SU-DHL-6 (cell line): ENCODE measurements around the gene CHI3L2.

Experiments used
- H2AFZ ChIP-seq: fragments of 200-600 bp; sonication (generic); 2 replicates; pipeline ENCODE4 v1.6.1; 2014; ENCODE audit warnings: low read depth, mild to moderate bottlenecking, moderate library complexity, mixed read lengths, antibody characterized with exemption, low read length; ENCODE audit not compliant: severe bottlenecking
- H3F3A ChIP-seq: fragments of 200-600 bp; shearing (Covaris generic); 2 replicates; pipeline ENCODE4 v1.6.0; 2016; ENCODE audit warnings: antibody characterized with exemption, mild to moderate bottlenecking; ENCODE audit not compliant: insufficient read depth
- H3K27ac ChIP-seq: fragments of 200-600 bp; sonication (generic); 2 replicates; pipeline ENCODE4 v1.5.1; 2016; ENCODE audit warnings: low read depth, mild to moderate bottlenecking, low read length, moderate library complexity, mixed read lengths
- H3K27me3 ChIP-seq: fragments of 200-600 bp; sonication (generic), shearing (Covaris generic); 2 replicates; pipeline ENCODE4 v1.6.0; 2014; ENCODE audit warnings: mild to moderate bottlenecking, low read length
- H3K36me3 ChIP-seq: fragments of 200-600 bp; sonication (generic); 2 replicates; pipeline ENCODE4 v1.6.1; 2014; ENCODE audit warnings: mild to moderate bottlenecking, low read length, mixed read lengths
- H3K4me2 ChIP-seq: fragments of 300-600, 200-600 bp; shearing (Covaris generic), sonication (generic); 2 replicates; pipeline ENCODE4 v1.6.0; 2014; ENCODE audit warnings: low read length, low read depth, mild to moderate bottlenecking; ENCODE audit not compliant: poor library complexity, severe bottlenecking
- H3K4me3 ChIP-seq: fragments of 200-600 bp; sonication (generic); 2 replicates; pipeline ENCODE4 v1.5.1; 2014; ENCODE audit warnings: antibody characterized with exemption, low read length, mild to moderate bottlenecking, mixed read lengths; ENCODE audit not compliant: insufficient read depth, poor library complexity, severe bottlenecking
- H3K79me2 ChIP-seq: fragments of 200-600 bp; sonication (generic); 2 replicates; pipeline ENCODE4 v1.6.1; 2014; ENCODE audit warnings: mild to moderate bottlenecking, low read length, moderate library complexity; ENCODE audit not compliant: insufficient read depth
- H3K9ac ChIP-seq: fragments of 200-600 bp; sonication (generic); 2 replicates; pipeline ENCODE4 v1.7.0; 2014; ENCODE audit warnings: mild to moderate bottlenecking, low read length
- H3K9me2 ChIP-seq: fragments of 200-600 bp; sonication (generic); replicated peaks from 2 replicates; pipeline ENCODE4 v1.6.1; 2014; ENCODE audit warnings: low read length; ENCODE audit not compliant: insufficient read depth
- H3K9me3 ChIP-seq: fragments of 200-600 bp; sonication (generic); 2 replicates; pipeline ENCODE4 v1.6.1; 2014; ENCODE audit warnings: low read length, mixed read lengths; ENCODE audit not compliant: insufficient read depth
- H4K20me1 ChIP-seq: fragments of 200-600 bp; sonication (generic); 2 replicates; pipeline ENCODE4 v1.6.1; 2014; ENCODE audit warnings: low read depth, mild to moderate bottlenecking, antibody characterized with exemption, low read length, moderate library complexity, mixed read lengths
- EZH2phosphoT487 ChIP-seq: fragments of 200-600 bp; sonication (generic), shearing (Covaris generic); conservative IDR thresholded peaks from 2 replicates; pipeline ENCODE4 v1.6.1; 2018; ENCODE audit warnings: mild to moderate bottlenecking, antibody characterized with exemption, low read length, moderate library complexity, mixed read lengths
- TF ChIP-seq, protein P1 (sequence below): fragments of 200-600 bp; sonication (generic); IDR thresholded peaks from one replicate; pipeline ENCODE4 v1.5.1; 2017; ENCODE audit warnings: antibody characterized with exemption, mild to moderate bottlenecking, low read length, moderate library complexity; ENCODE audit not compliant: insufficient read depth, poor library complexity, severe bottlenecking

Gene CHI3L2

DNA sequence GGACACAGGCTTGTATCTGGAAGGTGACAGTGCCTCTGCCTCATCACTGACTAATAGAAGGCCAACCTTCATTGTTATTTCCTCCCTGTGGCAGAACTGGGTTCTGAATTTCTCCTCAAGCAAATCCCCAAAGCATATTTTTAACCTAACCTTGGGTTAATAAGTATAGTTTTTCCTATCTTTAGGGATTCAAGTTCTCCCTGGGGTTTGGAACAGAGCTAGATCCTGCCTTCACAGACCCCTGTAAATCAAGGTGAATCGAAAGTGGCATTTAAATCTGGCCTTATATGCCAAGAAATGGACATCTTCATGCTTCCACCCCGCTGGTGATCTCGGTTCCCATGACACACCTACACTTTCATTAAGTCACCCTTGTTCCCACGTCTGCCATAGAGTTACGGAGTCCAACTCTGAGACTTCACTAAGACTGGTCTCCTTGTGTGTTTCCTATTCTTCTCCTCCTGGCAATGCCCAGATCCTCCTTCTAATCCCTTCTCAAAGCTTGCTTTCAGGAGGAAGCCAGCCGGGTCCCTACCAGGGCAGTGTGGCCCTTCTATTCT, 4.3 kb upstream of the CHI3L2 start:
- peak overlapping the region; percentile 46 for H2AFZ ChIP-seq
- TF ChIP-seq, protein P1, sequence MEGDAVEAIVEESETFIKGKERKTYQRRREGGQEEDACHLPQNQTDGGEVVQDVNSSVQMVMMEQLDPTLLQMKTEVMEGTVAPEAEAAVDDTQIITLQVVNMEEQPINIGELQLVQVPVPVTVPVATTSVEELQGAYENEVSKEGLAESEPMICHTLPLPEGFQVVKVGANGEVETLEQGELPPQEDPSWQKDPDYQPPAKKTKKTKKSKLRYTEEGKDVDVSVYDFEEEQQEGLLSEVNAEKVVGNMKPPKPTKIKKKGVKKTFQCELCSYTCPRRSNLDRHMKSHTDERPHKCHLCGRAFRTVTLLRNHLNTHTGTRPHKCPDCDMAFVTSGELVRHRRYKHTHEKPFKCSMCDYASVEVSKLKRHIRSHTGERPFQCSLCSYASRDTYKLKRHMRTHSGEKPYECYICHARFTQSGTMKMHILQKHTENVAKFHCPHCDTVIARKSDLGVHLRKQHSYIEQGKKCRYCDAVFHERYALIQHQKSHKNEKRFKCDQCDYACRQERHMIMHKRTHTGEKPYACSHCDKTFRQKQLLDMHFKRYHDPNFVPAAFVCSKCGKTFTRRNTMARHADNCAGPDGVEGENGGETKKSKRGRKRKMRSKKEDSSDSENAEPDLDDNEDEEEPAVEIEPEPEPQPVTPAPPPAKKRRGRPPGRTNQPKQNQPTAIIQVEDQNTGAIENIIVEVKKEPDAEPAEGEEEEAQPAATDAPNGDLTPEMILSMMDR = no peak
- TF ChIP-seq EZH2phosphoT487 = no peak
- H3K9me3 ChIP-seq = no peaks in the 10 kb centered on the region
- H3K4me2 ChIP-seq = peak overlapping the region; percentile 94
- H3K27ac ChIP-seq = peak overlapping the region; percentile 100
- no peaks in the 10 kb centered on the region for H3K9me2 ChIP-seq
- peak overlapping the region; percentile 7 for H3K4me3 ChIP-seq
- no peaks in the 10 kb centered on the region for H4K20me1 ChIP-seq
- H3F3A ChIP-seq = peaks cover 78% of the 10 kb centered on the region
- no peaks in the 10 kb centered on the region for H3K79me2 ChIP-seq
- no peaks in the 10 kb centered on the region for H3K27me3 ChIP-seq
- H3K9ac ChIP-seq = peak overlapping the region; percentile 78
- no peaks in the 10 kb centered on the region for H3K36me3 ChIP-seq

DNA sequence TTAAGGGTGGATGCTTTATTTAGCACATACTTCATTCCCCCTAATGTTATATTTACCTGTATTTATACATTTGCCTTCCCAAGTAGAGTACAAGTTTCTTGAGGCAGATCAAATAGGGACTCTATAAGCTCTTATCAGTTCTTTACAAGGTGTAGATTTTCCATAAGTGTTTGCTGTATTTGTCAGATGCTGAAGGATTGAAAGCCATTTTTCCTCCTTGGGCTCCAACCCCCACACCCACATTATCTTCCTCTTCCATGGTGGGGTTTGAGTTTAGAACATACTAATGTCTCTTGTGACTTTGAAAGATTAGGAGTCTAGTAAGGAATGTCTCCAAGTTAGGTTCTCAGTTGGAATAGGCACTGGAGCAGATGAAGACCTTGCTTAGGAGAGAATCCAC, 2.4 kb upstream of the CHI3L2 start:
- Histone ChIP-seq H2AFZ (peak overlapping the region; percentile 0), H3K36me3 (peaks cover 3% of the 10 kb centered on the region; the same call in 1 of the 2 replicates), H3K4me2 (peak overlapping the region; percentile 94), H3K4me3 (peak overlapping the region; percentile 16), H3K9me3 (no peaks in the 10 kb centered on the region), H3K79me2 (peaks cover 5% of the 10 kb centered on the region), H3K27me3 (no peaks in the 10 kb centered on the region), H3K9ac (peak overlapping the region; percentile 78), H4K20me1 (no peaks in the 10 kb centered on the region), H3K9me2 (no peaks in the 10 kb centered on the region), H3F3A (peaks cover 73% of the 10 kb centered on the region), H3K27ac (peak overlapping the region; percentile 100)
- TF ChIP-seq, protein P1 = no peak
- no peak for TF ChIP-seq EZH2phosphoT487

DNA sequence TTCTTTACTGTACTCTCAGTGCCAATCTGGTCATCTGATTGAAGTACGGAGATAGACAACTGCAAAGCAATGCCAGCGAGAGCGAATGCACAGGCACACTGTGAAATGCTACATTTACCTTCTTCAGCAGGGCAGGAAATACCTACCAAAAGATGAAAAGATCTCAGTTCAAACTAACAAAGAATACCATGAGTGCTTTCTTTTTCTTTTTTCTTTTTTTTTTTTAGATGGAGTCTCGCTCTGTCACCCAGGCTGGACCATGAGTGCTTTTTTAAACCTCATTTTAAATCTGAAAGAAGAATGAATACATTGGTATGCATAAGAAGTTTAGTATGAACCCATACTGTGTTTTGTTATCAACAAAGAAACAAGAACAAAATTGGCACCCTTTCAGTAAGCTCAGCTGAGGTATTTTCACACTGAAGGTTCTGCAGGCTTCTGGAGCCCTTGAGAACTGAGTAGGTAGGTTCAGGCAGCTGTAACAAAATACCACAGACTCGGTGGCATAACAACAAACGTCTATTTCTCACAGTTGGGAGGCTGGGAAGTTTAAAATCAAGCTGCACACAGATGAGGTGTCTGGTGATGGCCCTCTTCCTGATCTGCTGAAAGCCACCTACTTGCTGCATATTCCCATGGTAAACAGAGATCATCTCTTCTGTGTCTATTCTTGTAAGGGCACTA, 1.7 kb upstream of the CHI3L2 start:
- H2AFZ ChIP-seq = peak overlapping the region; percentile 43
- H3K27ac ChIP-seq = peak overlapping the region; percentile 100

More for the DNA sequence above, 1.7 kb upstream of the CHI3L2 start:
- Histone ChIP-seq H3K36me3 (peaks cover 3% of the 10 kb centered on the region; the same call in 1 of the 2 replicates), H3K4me2 (peak overlapping the region; percentile 94), H3F3A (peaks cover 65% of the 10 kb centered on the region), H4K20me1 (no peaks in the 10 kb centered on the region), H3K79me2 (peaks cover 13% of the 10 kb centered on the region), H3K9me2 (no peaks in the 10 kb centered on the region), H3K9ac (peak overlapping the region; percentile 78), H3K9me3 (no peaks in the 10 kb centered on the region), H3K27me3 (no peaks in the 10 kb centered on the region), H3K4me3 (peak overlapping the region; percentile 16)
- no peak for TF ChIP-seq EZH2phosphoT487
- TF ChIP-seq, protein P1 = no peak
